Adrenal gland (tissue), 5 donors: ENCODE results near the gene ZNF440.
"Not testable (repeated sequence)": the region's sequence is repeated elsewhere in the genome, so short reads cannot be mapped to it uniquely, and the experiment has no call there.

ENCODE experiments used
- CTCF ChIP-seq, 6 experiments: fragments of 450-650 bp in 4 of 6; fragments of 200-600 bp in 2 of 6; sonication (generic) in 1 of 6; IDR thresholded peaks; 1 replicate in 5 of 6; 2 replicates in 1 of 6; pipeline versions ENCODE4 v1.5.1 to v1.8.0; 2016 to 2021; ENCODE audit warnings: antibody characterized with exemption in 6 of 6, mild to moderate bottlenecking in 2 of 6, moderate library complexity in 1 of 6
- POLR2A ChIP-seq, 2 donors: fragments of 450-650 bp; IDR thresholded peaks; one replicate each; pipeline ENCODE4 v1.6.1; 2017; ENCODE audit warnings: antibody characterized with exemption in 2 of 2, mild to moderate bottlenecking in 2 of 2, moderate library complexity in 1 of 2
- donor health status: DM: no; HTN: no; CAD: no.

GRCh38 chr19:11847615-11848014 lies 33.5 kb downstream of the ZNF440 start:
- TF ChIP-seq POLR2A, CTCF (IDR thresholded peaks at IDR 0.05): not testable (repeated sequence)
